HG03521 (cell line): ENCODE measurements around the gene SNRPB2.

Experiments used
- ATAC-seq: cut with Tn5 transposase; IDR thresholded peaks from one replicate; pipeline ENCODE4 v1.9.1; 2021; ENCODE audit warnings: mild to moderate bottlenecking, moderate library complexity; ENCODE audit not compliant: unreplicated experiment

SNRPB2 gene

GRCh38 chr20:16785226-16785625 is 55.4 kb downstream of the SNRPB2 start:
- ATAC-seq = no peak
